Chondrocyte (in vitro differentiated cells): ENCODE results near the gene LAT. TPM values are rescaled to one million over a fixed set of nuclear protein-coding genes. Genes with fewer than 3 reads are reported as not detected.

Experiments
- DNase-seq: peaks from one replicate; pipeline ENCODE4 v3.0.0; 2021; ENCODE audit warnings: mixed read lengths, low spot score
- H3K27ac Mint-ChIP-seq: one replicate; pipeline ENCODE4 v1.8.0; 2021; ENCODE audit warnings: mild to moderate bottlenecking, moderate library complexity, mixed read lengths; ENCODE audit not compliant: unreplicated experiment
- H3K27me3 Mint-ChIP-seq: 2 replicates; pipeline ENCODE4 v1.8.0; 2021; ENCODE audit warnings: low read depth, mixed read lengths
- H3K36me3 Mint-ChIP-seq: 2 replicates; pipeline ENCODE4 v1.8.0; 2021; ENCODE audit warnings: low read depth, mixed read lengths
- H3K4me1 Mint-ChIP-seq: 2 replicates; pipeline ENCODE4 v1.8.0; 2021; ENCODE audit warnings: low read depth, mild to moderate bottlenecking, mixed read lengths
- H3K4me3 Mint-ChIP-seq: one replicate; pipeline ENCODE4 v1.8.0; 2021; ENCODE audit warnings: mild to moderate bottlenecking, moderate library complexity, mixed read lengths; ENCODE audit not compliant: unreplicated experiment
- H3K9me3 Mint-ChIP-seq: 2 replicates; pipeline ENCODE4 v1.8.0; 2021; ENCODE audit warnings: low read depth, mixed read lengths
- total RNA-seq: library from RNA; stranded (reverse); gene quantifications from 3 replicates; pipeline ENCODE4 v1.2.1, GENCODE V29; 2021
- TF ChIP-seq, protein P1 (sequence below): fragments of 200-600 bp; sonication (generic); IDR thresholded peaks from 2 replicates; pipeline ENCODE4 v1.5.0; 2021; ENCODE audit warnings: antibody characterized with exemption, mild to moderate bottlenecking, moderate library complexity

LAT gene
- total RNA-seq, 1 donor from 2014 or later, result 11.7 TPM

DNA sequence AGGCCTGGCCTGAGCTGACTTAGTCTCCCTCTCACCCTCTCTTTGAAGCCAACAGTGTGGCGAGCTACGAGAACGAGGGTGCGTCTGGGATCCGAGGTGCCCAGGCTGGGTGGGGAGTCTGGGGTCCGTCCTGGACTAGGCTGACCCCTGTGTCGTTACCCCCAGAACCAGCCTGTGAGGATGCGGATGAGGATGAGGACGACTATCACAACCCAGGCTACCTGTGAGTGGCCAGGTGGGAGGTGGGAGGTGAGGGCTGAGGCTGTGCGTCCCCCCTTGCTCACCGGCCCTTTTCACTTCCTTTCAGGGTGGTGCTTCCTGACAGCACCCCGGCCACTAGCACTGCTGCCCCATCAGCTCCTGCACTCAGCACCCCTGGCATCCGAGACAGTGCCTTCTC lies 1.6 kb downstream of the LAT start:
- Mint-ChIP-seq H3K4me3 (no peak overlapping the region), H3K9me3 (peaks cover 6% of the 10 kb centered on the region), H3K4me1 (no peaks in the 10 kb centered on the region), H3K36me3 (peaks cover 46% of the 10 kb centered on the region), H3K27ac (no peak overlapping the region), H3K27me3 (no peaks in the 10 kb centered on the region)
- TF ChIP-seq, protein P1, sequence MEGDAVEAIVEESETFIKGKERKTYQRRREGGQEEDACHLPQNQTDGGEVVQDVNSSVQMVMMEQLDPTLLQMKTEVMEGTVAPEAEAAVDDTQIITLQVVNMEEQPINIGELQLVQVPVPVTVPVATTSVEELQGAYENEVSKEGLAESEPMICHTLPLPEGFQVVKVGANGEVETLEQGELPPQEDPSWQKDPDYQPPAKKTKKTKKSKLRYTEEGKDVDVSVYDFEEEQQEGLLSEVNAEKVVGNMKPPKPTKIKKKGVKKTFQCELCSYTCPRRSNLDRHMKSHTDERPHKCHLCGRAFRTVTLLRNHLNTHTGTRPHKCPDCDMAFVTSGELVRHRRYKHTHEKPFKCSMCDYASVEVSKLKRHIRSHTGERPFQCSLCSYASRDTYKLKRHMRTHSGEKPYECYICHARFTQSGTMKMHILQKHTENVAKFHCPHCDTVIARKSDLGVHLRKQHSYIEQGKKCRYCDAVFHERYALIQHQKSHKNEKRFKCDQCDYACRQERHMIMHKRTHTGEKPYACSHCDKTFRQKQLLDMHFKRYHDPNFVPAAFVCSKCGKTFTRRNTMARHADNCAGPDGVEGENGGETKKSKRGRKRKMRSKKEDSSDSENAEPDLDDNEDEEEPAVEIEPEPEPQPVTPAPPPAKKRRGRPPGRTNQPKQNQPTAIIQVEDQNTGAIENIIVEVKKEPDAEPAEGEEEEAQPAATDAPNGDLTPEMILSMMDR, result no peak
- no peak for DNase-seq

DNA sequence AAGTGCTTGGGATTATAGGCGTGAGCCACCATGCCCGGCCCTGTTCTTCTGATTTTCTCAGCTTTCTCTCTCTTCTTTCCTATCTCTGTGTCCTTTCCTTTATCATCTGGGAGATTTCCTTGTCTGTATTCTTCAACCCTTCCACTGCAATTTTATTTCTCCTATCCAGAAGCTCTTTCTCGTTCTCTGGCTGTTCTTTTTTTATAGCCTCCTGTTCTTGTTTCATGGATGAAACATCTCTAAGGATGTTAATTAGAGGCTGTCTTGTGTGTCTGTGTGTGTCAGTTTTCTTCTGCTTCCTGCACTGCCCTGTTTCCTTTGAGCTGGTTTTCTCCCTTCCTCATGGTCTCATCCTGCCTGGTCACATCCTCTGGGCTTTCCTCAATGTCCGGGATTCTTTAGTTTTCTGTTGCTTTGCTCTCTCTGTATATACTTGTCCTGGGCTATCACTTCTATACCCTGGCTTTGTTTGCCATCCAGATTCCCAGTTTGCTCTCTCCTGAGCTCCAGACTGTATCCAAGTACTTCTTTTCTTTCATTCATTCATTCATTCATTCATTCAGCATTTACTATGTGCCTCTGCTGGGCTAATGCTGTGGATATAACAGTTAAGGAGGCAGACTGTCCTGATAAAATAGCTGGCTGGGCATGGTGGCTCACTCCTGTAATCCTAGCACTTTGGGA lies 2.5 kb downstream of the LAT start:
- DNase-seq, result no peak
- no peak overlapping the region for H3K4me3 Mint-ChIP-seq
- peaks cover 6% of the 10 kb centered on the region for H3K9me3 Mint-ChIP-seq
- TF ChIP-seq, protein P1, result no peak
- no peaks in the 10 kb centered on the region for H3K4me1 Mint-ChIP-seq
- no peaks in the 10 kb centered on the region for H3K27me3 Mint-ChIP-seq
- H3K27ac Mint-ChIP-seq, result no peak overlapping the region
- peaks cover 41% of the 10 kb centered on the region for H3K36me3 Mint-ChIP-seq

DNA sequence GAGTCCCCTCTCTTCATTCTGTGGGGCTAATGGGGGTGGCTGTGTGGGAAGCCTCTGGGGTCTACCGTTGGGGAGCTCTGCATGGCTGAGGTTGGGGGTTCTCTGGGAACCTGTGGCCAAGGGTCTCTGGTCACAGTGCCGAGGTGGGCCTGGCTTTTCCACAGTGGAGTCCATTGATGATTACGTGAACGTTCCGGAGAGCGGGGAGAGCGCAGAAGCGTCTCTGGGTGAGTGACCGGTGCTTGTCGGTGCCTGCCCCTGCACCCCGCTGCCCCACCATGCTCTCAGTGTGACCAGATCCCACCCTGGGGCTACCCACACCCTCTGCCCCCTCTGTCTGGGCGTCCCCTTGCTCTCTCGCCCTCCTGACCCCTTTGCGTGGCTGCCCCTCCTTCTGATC lies 4.5 kb downstream of the LAT start:
- no peaks in the 10 kb centered on the region for H3K4me1 Mint-ChIP-seq
- peaks cover 29% of the 10 kb centered on the region for H3K36me3 Mint-ChIP-seq
- no peaks in the 10 kb centered on the region for H3K27me3 Mint-ChIP-seq
- H3K9me3 Mint-ChIP-seq, result peaks cover 6% of the 10 kb centered on the region
- H3K27ac Mint-ChIP-seq, result no peak overlapping the region
- TF ChIP-seq, protein P1, result no peak
- H3K4me3 Mint-ChIP-seq, result no peak overlapping the region
- no peak for DNase-seq

DNA sequence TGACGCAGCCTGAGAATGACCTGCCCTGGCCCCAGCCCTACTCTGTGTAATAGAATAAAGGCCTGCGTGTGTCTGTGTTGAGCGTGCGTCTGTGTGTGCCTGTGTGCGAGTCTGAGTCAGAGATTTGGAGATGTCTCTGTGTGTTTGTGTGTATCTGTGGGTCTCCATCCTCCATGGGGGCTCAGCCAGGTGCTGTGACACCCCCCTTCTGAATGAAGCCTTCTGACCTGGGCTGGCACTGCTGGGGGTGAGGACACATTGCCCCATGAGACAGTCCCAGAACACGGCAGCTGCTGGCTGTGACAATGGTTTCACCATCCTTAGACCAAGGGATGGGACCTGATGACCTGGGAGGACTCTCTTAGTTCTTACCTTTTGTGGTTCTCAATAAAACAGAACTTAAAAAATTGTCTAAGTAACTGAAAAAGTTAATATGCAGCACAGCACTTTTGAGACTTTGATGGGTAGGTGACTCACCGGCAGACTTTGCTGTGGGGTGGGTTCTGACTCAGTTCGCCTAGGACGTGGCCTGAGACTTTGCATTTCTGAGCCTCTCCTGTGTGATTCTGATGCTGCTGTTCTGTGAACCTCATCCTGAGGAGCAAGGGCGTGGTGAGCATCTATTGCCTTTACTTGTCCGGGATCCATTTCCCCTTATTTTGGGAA lies 5.7 kb downstream of the LAT start:
- TF ChIP-seq, protein P1, result no peak
- no peak overlapping the region for H3K4me3 Mint-ChIP-seq
- H3K36me3 Mint-ChIP-seq, result peaks cover 26% of the 10 kb centered on the region
- H3K27me3 Mint-ChIP-seq, result no peaks in the 10 kb centered on the region
- no peak overlapping the region for H3K27ac Mint-ChIP-seq
- peaks cover 6% of the 10 kb centered on the region for H3K9me3 Mint-ChIP-seq
- no peak for DNase-seq
- H3K4me1 Mint-ChIP-seq, result no peaks in the 10 kb centered on the region

DNA sequence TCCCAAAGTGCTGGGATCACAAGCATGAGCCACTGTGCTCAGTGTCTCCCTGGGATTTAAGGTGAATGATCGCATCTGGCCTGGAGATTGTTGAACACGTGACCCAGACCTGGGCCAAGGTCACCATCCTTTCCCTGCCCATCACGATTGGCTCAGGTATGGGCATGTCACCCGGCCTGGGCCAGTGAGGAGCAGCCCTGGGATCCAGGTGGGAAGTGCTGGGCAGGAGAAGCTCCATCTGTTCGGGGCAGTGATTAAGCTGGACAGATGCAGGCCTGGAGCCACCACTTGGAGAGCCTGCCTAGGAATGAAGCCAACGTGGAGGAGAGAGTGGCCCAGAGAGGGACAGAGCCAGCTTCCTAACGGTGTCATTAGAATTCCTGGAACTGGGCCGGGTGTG lies 6.8 kb downstream of the LAT start:
- H3K36me3 Mint-ChIP-seq, result peaks cover 18% of the 10 kb centered on the region

More for the DNA sequence above, 6.8 kb downstream of the LAT start:
- Mint-ChIP-seq H3K27ac (no peak overlapping the region), H3K27me3 (no peaks in the 10 kb centered on the region), H3K9me3 (peaks cover 6% of the 10 kb centered on the region), H3K4me3 (no peak overlapping the region), H3K4me1 (no peaks in the 10 kb centered on the region)
- DNase-seq, result no peak
- TF ChIP-seq, protein P1, result no peak
